NB4 (cell line): Measurements from ENCODE around the gene TNFRSF1A.
"Not testable (repeated sequence)": the region's sequence is repeated elsewhere in the genome, so short reads cannot be mapped to it uniquely, and the experiment has no call there.

ENCODE experiments used
- DNase-seq: peaks from one replicate; pipeline ENCODE4 v3.0.0; 2010; ENCODE audit warnings: low read depth
- H3K4me3 ChIP-seq: one replicate; pipeline ENCODE4 v1.5.1; 2011; ENCODE audit warnings: mild to moderate bottlenecking, low read depth, low read length, moderate library complexity
- MYC ChIP-seq: IDR thresholded peaks from 2 replicates; pipeline ENCODE4 v1.6.1; 2011; ENCODE audit warnings: low read depth, low read length
- POLR2A ChIP-seq: IDR thresholded peaks from 2 replicates; pipeline ENCODE4 v1.6.1; 2011; ENCODE audit warnings: mild to moderate bottlenecking; ENCODE audit not compliant: insufficient read length; ENCODE audit errors: extremely low read depth
- TF ChIP-seq, protein P1 (sequence below): IDR thresholded peaks from one replicate; pipeline ENCODE4 v1.5.1; 2012; ENCODE audit warnings: low read depth, low read length
- TF ChIP-seq, protein P2 (sequence below): IDR thresholded peaks from 2 replicates; pipeline ENCODE4 v1.6.1; 2011; ENCODE audit warnings: low read depth, low read length

TNFRSF1A gene

DNA sequence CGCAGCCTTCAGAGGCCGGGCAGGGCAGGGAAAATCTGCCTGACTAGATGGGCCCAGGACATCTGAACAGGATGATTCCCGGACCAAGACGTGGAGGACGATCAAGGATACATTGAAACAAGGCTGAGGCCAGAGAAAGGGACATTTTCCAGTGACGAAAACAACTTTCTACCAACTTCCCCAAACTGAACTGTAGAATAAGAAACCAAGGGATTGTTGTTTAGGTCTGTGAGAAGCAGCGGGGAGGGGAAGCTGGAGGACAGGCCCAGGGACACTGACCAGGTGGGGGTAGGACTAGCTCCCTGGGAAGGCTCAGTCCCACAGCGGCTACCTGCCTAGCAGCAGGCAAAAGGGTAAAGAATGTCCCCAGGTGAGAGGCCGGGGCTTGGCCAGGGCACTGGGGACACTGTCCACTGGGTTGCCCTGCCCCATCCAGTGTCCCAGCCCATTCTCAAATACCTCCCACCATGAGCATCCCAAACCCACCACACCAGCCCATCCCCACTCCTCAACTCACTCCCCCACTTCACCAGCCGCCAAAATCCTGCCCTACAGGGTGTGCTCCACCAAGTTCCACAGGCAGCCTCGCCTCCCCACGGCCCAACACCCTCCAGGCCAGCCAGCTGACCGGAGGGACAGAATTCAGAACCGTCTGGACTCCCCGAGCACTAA is 995 bp downstream of the TNFRSF1A start:
- H3K4me3 ChIP-seq: peak overlapping the region; percentile 98
- peak; percentile 64 for DNase-seq
- TF ChIP-seq POLR2A (peak; percentile 34), MYC (no peak)

DNA sequence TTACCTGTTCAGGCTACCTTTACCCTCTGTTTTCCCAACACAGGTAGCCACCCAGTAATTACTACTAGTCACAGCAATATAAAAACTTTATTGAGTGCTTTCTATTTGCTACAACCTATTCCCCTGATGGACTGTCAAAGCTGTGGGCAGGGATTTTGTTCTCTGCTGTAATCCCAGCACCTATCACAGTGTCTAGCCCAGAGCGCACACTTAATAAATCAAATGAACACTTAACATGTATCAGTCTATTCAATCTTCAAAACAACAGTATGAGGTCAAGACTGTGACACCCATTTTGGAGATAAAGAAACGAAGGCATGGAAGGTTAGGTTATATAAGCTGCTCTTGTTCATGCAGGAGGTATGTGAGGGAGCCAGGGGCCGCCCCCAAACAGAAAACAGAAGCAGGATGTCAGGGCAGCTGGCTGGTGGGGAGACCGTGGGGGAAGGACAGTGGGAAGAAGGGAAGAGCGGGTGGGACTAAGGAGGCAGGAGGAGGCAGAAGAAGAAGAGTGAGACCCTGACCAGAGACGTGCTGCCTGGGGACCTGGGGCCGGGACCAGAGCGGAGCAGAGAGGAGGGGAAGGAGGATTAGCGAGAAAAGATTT is 1.7 kb downstream of the TNFRSF1A start:
- no peak for DNase-seq
- TF ChIP-seq, protein P1, sequence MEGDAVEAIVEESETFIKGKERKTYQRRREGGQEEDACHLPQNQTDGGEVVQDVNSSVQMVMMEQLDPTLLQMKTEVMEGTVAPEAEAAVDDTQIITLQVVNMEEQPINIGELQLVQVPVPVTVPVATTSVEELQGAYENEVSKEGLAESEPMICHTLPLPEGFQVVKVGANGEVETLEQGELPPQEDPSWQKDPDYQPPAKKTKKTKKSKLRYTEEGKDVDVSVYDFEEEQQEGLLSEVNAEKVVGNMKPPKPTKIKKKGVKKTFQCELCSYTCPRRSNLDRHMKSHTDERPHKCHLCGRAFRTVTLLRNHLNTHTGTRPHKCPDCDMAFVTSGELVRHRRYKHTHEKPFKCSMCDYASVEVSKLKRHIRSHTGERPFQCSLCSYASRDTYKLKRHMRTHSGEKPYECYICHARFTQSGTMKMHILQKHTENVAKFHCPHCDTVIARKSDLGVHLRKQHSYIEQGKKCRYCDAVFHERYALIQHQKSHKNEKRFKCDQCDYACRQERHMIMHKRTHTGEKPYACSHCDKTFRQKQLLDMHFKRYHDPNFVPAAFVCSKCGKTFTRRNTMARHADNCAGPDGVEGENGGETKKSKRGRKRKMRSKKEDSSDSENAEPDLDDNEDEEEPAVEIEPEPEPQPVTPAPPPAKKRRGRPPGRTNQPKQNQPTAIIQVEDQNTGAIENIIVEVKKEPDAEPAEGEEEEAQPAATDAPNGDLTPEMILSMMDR: no peak
- peak overlapping the region; percentile 98 for H3K4me3 ChIP-seq

DNA sequence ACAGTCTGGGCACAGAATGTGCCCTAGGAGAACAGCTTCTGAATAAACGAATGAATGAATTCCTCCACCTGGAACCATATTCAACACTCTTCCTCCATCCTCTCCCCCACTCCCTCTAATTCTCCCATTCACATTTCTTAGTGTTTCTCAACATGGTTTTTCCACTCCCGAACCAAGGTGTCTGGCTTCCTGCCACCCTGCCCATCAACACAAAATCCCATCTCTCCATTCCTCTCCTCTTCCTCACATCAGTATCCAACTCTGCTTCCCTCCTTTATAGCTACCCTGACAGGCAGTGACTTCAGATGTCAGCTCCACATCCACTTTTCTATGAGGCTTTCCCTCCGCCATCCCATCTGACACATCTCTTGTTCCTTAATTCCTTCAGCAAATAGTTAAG is 2.9 kb downstream of the TNFRSF1A start:
- H3K4me3 ChIP-seq: peak overlapping the region; percentile 98
- TF ChIP-seq MYC: no peak
- TF ChIP-seq, protein P1: no peak
- no peak for TF ChIP-seq POLR2A
- TF ChIP-seq, protein P2, sequence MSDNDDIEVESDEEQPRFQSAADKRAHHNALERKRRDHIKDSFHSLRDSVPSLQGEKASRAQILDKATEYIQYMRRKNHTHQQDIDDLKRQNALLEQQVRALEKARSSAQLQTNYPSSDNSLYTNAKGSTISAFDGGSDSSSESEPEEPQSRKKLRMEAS: no peak
- no peak for DNase-seq

DNA sequence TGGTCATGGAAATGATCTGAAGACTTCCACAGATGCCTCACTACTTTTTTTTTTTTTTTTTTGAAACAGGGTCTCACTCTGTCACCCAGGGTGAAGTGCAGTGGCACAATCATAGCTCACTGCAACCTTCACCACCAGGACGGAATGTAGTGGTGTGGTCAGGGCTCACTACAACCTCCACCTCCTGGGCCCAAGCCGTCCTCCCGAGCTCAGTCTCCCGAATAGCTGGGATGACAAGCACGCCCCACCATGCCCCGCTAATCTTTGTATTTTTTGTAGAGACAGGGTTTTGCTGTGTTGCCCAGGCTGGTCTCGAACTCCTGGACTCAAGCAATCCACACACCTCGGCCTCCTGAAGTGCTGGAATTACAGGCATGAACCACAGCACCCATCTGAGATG is 3.3 kb downstream of the TNFRSF1A start:
- H3K4me3 ChIP-seq: peak overlapping the region; percentile 98
- DNase-seq: not testable (repeated sequence)

DNA sequence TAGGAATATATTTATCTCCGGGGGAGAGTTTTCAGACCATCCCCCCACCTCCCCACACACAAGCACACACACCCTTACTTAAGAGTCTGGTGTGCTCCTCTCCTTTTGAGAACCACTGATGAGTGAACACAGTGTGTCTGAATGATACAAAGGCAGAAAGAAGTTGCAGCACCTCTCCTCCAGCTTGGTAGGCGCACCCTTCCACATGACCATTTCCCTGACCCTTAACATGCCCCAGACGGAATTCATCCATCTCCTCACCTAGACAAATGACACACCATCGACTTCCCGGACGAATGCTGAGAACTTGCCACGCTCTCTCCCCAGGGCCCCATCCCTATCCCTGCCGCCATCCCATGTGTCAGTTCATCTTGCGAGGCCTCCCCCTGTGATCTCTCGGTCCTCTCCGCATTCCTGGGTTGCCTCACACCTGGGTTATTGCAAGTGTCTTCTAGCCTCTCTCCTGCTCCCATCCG is 3.9 kb downstream of the TNFRSF1A start:
- H3K4me3 ChIP-seq: peak overlapping the region; percentile 98
- TF ChIP-seq MYC: peak; percentile 21; the same call in 1 of the 2 replicates
- TF ChIP-seq, protein P2: peak; percentile 9; the same call in 1 of the 2 replicates
- no peak for TF ChIP-seq POLR2A
- TF ChIP-seq, protein P1: no peak
- DNase-seq: peak; percentile 72

DNA sequence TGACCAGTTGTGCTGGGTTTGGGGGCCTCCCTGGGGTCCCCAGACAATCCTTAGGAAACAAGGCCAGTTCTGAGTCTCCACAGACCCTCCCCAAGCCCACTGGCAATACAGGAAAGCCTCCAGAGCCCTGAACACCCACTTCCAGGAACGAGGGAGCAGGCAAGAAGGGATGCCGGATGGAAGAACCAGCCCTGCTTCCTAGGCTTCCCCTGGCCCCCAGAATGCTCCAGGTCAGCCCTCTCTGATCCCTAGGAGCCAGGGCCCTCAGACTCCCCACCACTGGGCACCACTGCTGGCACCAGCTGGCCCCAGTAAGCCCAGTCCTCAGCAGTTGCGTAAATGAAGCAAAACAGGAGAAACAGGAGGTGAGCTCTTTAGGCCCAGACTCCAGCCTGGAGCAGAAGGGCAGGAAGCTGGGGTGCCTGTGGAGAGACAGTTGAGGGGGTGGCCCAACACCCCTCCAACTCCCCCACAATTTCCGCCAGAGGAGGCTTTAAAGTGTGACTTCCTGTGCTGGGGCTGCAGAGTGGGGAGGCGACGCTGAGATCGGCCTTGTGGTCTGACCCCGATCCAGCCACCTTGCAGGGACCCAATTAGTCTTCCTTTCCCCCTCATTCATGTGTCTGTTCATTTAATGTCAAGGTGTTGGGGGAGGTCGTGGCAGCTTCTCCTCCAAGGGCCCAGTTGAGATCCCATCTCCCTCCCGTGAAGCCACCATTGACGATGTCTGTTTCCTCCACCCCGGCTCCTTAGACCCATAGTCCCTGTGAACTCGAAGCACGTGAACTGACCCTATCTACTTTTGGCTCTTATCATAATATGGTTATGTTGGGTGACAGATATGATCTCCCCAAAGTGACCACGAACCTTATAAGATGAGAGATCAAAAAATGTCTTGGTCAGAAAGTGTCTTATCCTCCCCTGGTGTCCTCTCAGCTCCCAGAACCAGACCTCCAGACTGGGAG is 4.7 kb downstream of the TNFRSF1A start:
- TF ChIP-seq MYC (peak; percentile 66), POLR2A (peak; percentile 55)
- TF ChIP-seq, protein P2: peak; percentile 51
- TF ChIP-seq, protein P1: no peak
- peak overlapping the region; percentile 98 for H3K4me3 ChIP-seq
- DNase-seq: peak; percentile 97
